ENCODE measurements around the gene ZBTB2. TPM values are rescaled to one million over a fixed set of nuclear protein-coding genes. Genes with fewer than 3 reads are reported as not detected.
A peak's percentile ranks its signal among the peaks of the same experiment; 100 is the strongest.
"Not testable (repeated sequence)": the region's sequence is repeated elsewhere in the genome, so short reads cannot be mapped to it uniquely, and the experiment has no call there.

Gene ZBTB2
- total RNA-seq, 1 experiment from 2014 or later: 17.2 TPM

DNA sequence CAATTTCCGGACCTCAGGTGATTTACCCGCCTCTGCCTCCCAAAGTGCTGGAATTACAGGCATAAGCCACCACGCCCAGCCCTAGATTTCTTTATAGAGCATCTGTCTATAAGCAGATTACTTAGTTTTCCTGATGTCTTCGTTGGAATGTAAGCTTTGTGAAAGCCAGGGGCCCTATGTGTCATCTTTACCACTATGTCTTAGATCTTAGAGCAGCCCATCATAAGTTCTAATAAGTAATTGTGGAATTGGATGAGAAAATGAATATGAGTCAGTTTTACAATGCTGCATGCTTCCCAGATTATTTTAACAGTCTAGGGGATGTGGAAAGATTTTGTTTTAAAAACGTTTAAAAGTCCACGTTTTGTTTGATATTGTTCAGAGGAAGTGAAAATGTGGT, 9.1 kb upstream of the ZBTB2 start:
- no peak for DNase-seq (ENCODE audit: low spot score)

DNA sequence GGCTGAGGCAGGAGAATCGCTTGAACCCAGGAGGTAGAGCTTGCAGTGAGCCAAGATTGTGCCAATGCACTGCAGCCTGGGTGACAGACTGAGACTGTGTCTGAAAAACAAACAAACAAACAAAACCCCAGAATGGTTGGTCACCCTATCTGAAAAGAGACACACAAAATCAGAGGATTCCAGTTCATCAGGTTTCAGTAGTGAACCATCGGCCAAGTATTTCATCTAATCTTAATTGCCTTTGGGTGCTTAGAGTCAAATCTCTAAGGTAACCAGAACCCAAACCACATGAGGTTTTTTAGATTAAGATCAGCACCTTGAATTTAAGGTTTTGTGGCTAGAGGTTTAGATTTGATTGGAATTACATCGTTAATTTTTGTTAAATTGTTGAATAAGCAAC, 8.3 kb upstream of the ZBTB2 start:
- DNase-seq (ENCODE audit: low spot score): no peak

DNA sequence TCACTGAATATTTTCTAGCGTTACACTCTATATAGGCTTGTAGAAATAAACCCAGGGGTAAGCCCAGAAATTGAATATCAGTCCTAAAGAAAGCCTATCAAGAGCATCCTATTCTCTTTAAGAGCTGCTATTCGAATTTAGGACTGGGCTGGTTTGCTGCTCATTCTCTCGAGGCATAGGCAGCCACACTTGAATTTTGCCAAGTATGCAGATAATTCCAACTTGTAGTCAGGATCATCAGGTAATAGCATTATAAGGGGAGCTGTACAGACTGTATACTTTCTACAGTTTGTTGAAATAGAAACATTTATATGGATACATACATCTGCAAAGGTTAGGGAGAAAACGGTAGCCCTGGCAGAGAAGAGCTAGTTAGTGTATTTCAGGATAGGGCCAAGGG, 2.1 kb upstream of the ZBTB2 start:
- DNase-seq (ENCODE audit: low spot score): no peak

DNA sequence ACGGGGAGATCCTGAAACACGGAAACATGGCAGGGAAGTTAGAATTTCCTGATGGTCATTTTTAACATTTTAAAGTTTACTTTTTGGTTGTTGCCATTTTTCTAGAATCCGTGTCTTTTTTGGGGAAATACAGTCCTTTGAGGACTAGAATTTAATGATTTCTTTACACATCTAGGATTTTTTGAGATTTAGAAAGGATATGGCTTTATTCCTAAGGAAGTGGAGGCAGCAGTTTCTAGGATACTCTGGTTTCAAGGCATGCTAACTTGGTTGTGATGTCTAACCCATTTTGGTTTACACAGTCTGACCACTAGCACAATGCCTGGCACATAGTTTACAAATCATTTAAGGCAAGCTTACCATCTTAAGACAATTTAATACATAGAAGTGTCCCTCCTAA, 1.1 kb upstream of the ZBTB2 start:
- DNase-seq (ENCODE audit: low spot score): no peak

DNA sequence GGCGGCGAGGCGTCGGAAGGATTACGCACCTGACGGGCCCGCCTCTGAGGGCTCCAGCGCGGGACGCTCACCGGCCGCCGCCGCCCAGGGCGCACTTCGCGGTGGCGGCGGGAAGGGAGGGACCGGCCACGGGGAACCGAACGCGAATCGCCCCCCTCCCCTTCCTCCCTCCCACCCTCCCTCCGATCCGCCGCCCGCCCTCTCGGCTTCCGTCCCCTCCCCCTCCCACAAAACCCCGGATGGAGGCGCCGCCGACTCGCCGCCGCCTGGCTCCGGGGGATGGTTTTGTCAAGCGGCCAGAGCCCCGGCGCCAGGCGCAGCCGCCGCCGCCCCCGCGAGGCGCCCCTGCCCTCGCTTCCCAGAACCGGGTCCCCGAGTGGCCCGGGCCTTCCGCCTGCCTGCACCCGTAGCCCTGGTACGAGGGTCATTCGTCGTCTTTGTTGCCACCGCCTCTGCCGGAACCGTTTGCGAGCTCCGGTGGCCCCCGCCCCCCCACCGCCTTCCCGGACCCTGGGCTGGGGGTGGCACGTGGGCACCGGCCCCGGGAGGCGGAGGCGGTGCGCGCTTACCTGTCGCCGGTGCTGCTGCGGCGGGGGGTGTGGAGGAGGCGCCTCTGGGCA, 398 bp downstream of the ZBTB2 start:
- no peak for DNase-seq (ENCODE audit: low spot score)

DNA sequence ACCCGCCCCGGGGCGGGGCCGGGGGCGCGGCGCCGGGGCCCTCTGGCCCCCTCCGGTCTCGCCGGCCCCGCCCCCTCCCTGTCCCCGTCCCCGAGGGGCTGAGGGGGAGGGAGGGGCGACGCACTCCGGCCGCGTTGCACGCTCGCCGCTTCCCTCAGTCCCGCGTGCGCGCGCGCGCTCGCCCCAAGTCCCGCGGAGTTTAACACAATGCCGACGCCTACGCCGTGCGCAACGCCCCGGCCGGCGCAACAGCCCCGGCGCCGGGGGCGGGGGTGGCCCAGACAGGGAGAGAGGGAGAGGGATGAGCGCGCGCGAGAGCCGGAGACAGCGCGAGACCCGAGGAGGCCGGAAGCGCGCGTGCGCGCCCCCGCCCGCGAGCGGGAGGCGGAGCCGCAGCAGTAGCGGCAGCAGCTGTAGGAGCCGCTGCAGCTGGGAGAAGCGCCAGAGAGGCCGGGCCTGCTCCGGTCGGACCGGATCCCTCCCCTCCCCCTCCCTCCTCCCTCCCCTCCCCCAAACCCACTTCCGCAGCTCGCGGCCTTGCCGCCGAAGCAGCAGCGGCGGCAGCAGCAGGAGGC, 996 bp downstream of the ZBTB2 start:
- peak; percentile 93 for DNase-seq (ENCODE audit: low spot score)

DNA sequence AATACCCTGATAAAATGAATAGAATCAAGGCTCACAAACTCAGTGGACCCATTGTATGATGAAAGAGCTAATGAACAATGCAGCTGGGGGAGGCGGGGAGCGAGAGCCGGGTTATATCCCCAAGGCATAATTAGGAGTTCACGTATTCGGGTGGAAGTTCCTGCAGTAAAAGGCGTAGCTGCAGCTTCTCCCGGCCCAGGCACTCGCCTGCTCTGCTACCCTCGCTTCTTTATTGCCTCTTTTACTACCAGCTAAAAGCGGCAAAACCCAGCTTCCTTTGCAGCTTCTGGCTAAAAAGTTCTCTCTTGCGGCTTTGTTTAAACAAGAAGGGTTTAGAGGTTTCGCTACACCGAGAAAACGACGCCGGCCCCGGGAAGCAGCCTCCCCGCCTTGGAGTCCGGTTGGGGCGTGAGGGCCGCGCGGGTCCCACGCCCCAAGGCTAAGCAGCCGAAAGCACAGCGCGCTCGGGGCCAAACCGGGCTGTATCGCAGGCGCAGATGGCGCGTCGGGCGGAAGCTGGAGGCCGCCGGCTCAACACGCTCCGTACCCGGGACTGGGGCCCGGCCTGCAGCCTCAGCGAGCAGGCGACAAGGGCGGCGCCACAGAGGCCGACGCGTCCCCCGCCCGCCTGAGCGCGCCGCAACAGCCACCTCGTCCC, 1.6 kb downstream of the ZBTB2 start:
- peak; percentile 34 for DNase-seq (ENCODE audit: low spot score)

DNA sequence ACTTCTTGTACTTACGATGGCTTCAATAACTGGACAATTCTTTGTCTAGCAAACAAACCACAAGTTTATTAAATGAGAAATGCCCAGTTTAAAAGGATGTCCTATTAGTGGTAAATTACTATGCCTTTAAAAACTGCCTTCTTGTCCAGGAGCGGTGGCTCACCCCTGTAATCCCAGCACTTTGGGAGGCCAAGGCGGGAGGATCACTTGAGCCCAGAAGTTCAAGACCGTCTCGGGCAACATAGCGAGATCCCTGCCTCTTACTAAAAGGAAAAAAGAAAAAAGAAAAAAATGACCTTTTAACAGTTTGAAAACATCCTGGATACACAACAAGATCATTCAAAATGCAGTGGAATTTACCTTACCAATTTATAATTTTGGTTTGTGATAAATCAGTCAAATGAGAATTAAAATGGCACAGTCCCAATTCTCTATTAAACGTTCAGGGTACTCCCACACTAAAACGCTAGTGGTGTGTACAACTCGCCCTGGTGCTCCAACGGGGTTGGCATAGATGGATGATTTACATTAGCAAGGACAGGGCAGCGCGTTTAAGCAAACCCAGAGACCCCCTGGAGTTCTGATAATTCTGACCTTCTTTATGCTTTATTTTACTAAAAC, 2.3 kb downstream of the ZBTB2 start:
- no peak for DNase-seq (ENCODE audit: low spot score)

DNA sequence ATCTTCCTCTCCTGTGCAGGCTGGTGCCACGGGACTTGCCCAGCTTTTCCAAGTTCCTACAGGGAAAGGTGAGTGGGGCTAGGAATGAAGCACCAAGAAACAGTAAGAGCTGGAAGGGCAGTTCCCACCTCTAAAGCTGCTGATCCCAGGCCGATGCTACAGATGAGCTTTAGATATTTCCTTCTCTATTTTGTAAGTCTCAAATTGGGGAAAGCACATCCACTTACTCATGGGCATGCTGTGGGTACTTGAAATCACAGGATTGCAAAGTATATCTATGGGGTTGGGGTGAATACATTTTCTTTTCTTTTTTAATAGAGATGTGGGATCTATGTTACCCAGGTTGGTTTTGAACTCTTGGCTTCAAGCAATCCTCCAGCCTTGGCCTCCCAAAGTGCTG, 3.1 kb downstream of the ZBTB2 start:
- DNase-seq (ENCODE audit: low spot score): no peak

DNA sequence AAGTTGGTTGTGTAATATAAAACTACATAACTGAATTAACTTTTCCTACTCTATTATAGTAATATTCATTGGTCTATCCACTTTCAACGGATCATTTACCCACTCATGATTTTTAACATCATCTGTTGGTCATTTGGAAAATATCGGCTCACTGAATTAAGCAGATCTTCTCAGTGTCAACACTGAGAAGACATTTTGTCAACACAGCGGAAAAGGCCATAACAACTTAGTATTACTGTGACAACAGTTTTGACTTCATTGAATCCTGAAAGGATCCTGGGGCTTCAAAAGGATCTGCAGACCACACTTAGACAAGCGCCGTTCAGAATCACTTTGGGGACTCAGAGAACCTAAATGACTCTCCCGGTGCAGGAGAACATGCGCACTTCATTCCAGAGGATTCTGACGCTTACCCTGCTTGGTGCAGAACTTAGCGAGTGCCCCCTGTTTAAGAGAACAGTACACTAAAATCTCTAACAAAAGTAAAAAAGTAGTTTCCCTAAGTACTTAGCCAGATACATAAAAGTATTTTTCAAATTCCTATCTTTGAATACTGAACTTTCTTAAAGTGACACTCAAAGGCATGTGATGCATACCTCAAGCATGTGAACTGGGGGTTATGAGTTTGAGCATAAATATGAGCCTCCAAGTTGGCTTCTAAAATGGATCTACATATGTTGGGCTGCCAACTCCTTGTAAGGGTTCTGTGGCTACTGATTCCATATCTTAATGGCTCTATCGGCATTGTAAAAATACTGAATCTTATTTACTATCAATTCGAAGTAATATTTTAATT, 4.0 kb downstream of the ZBTB2 start:
- DNase-seq (ENCODE audit: low spot score): no peak

DNA sequence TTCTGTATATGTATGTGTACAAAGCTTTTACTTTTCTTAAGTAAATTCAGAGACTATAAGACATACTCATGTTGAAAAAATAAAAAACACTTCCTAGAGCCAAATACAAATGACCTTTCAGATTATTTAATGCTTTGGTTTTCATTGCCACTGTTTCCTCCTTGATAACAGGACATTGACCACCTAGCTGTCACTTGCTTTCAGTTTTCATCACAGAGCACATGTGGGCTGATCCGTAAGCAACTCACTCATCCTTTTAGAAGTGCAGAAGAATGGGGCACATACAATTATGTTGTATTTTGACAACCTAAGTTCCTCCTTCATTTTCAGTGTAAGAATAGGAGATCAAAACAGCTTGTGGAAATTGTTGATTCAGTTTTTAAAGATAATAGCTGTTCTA, 6.2 kb downstream of the ZBTB2 start:
- DNase-seq (ENCODE audit: low spot score): no peak

DNA sequence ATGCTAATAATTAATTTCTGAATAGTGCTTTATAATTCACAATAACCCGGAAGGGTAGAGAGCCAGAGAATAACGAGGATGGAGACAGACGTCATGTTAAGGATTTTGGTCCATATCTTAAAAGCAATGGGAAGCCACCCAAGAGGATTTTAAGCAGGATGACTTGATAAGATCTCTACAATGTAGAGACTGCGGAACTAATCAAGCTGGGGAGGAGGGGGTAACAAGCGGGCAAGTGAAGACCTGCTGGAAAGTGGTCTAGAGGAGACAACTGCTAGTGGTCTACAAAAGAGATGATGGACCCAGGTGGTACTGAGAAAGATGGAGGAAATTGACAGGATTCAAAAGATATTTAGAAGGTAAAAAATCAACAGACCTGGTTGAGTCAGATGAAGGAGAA, 7.2 kb downstream of the ZBTB2 start:
- no peak for DNase-seq (ENCODE audit: low spot score)

DNA sequence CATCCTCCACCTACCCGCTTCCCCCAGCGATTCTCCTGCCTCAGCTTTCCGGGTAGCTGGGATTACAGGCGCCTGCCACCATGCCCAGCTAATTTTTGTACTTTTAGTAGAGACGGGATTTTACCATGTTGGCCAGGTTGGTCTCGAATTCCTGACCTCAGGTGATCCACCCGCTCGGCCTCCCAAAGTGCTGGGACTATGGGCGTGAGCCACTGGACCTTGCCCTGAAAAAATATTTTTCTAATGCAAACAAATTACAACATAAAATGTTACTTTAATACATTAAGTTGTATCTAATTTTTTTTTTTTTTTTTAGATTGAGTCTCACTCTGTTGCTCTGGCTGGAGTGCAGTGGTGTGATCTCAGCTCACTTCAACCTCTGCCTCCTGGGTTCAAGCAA, 8.7 kb downstream of the ZBTB2 start:
- not testable (repeated sequence) for DNase-seq (ENCODE audit: low spot score)

DNA sequence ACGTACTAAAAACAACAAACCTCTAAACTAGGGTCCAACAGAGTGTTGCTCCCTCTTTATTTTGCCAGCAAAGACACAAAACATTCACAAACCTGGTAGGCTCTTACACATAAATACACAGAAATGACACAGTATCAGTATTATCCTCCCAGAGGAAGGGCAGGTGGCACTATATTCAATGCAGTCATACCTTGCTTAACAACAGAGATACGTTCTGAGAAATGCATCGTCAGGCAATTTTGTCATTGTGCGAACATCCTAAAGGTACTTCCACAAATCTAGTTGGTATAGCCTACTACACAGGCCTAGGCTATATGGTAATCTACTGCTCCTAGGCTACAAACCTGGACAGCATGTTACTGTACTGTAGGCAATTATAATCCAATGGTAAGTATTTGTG, 9.6 kb downstream of the ZBTB2 start:
- DNase-seq (ENCODE audit: low spot score): no peak

DNA sequence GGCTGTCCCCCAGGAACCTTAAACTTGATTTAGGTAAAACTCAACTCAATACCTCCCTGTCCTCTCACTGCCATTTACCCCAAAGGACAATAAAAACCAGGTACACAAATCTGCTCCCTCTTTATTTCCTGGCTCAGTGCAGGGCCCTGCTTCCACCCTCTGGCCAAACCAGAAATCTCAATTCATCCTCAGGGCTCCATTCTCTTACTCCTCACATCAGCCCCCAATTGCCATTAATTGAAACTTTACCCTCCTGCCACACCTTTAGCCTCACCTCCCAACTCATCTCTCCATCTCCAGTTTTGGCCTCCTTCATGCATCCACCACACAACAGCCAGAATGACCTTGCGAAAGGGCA, 10.5 kb downstream of the ZBTB2 start:
- no peak for DNase-seq (ENCODE audit: low spot score)

DNA sequence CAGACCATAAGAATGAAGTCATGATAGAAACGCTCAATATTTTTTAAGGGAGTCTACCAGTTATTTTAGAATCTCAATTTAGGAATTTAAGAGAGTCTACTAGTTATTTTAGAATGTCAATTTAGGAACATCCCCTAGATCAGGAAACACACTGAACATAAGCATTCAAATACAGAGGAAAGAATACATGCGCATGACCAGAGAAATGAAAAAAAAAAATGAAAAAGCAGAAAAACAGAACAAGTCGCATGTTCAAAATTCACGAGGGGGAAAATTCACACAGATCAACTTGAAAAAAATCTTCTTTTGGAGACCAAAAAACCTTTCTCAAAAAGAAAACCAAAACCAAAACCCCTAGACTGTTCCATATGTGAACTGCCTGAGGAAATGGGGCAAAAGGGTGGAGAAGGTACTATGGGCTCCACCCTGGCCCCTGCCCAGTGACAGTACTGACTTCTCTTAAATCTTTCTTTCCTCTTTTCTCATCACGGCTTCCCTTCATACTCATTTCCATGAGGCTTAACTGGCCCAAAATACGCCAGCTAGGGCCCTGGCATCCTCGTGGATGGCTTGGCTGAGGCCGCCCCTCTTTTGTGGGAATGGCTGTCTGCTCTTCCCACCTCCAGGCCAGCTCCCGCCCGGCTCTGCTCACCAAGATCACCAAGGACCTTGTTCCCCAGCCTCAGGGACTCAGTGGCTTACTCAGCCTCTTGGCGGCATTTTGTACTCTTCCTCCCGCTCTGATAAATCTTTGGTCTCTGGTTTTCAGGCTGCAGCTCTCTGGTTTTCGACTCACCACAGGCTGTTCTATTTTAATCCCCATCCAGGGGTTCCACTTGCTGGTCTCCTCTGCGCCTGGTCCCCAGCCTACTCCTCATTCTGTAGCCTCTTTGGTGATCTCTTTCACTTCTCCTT, 11.2 kb downstream of the ZBTB2 start:
- no peak for DNase-seq (ENCODE audit: low spot score)

DNA sequence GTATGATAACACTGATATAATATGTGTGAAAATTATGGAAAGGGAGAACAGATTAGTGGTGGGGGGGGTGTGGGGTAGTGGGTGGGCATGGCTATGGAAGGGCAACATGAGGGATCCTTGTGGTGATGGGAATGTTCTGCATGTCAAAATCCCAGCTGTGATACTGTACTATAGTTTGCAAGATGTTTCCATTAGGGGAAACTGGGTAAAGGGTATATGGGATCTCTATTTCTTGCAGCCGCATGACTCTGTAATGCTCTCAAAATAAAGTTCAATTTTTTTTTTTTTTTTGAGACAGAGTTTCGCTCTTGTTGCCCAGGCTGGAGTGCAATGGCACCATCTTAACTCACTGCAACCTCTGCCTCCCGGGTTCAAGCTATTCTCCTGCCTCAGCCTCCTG, 14.3 kb downstream of the ZBTB2 start:
- no peak for DNase-seq (ENCODE audit: low spot score)

DNA sequence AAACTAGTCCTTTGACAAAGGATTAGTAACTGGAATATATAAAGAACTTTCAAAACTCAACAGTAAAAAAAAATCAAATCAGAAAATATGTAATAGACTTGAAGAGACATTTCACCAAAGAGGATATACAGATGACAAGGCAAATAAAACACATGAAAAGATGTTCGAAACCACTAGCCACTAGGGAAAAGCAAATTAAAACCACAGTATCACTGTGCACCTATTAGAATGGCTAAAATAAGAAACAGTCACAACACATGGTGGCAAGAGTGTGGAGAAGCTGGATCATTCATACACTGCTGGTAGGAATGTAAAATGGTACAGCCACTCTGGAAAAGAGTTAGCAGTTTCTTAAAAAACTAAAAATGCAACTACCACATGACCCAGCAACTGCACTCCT, 14.9 kb downstream of the ZBTB2 start:
- DNase-seq (ENCODE audit: low spot score): no peak

DNA sequence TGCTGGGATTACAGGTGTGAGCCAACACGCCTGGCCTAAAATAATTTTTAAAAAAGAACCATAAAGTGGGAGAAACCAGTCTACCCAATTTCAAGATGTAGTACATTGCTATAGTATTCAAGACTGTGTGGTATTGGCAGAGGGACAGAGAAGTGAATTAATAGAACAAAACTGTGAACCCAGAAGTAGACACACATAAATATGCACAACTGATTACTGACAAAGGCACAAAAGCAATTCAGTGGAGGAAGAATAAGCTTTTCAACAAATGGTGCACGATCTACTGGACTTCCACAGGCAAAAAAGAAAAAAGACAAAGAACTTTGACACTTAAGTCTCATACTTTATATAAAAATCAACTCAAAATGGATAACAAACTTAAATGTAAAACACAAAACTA, 15.5 kb downstream of the ZBTB2 start:
- no peak for DNase-seq (ENCODE audit: low spot score)

DNA sequence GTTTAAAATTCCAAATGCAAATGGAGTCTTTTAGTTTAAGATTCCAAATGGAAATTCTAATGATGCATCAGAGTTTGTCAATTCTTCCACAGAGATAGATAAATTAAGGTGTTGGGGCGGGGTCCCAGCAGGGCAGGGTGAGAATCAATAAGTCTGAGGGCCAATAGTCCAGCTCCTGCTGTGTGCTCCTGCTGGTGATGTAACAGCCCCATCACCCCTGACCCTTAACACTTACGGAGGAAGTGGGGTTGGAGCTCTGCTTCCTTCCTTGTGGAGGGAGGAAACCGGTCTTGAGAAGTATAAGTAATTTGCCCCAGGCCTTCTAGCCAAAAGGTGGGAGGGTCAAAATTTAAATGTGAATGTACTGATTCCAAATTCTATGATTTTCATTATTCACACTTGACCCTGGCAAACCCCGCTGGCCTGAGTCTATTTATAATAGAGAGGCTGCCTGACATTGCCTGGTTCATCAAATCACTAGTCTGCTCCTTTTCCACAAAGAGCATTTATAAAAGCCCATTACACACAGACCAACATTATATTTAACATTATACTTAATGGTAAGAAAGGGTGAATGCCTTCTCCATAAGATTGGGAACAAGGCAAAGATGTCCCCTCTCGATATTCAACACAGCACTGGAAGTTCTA, 17.2 kb downstream of the ZBTB2 start:
- DNase-seq (ENCODE audit: low spot score): no peak

DNA sequence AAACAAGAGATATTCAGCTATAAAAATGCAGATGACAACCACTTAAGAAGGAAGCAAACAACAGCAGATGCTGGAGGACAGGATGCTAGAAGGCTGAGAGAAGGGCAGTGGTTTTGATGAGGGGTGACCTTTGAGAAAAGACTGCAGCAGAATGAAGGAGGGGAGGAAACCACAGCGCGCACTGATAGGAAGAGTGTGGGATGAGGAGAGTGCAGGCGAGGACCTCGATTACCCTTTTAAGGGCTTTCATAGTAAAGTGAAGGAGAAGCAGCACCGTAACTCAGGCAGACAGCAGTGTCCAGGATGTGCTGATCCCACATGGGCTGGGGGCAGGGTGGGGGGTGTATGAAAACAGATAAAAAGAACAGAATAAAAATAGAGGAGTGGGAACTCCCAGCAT, 19.2 kb downstream of the ZBTB2 start:
- no peak for DNase-seq (ENCODE audit: low spot score)

Measured in H4 (cell line).